ENCODE results near the gene ATP2B3. TPM values are rescaled to one million over a fixed set of nuclear protein-coding genes. Genes with fewer than 3 reads are reported as not detected.

The ATP2B3 gene
- total RNA-seq, 1 experiment from 2014 or later: not detected

- no peaks in the 10 kb centered on the region for H3K9me3 Mint-ChIP-seq (ENCODE audit: unreplicated experiment)
- H3K36me3 Mint-ChIP-seq (ENCODE audit: insufficient read depth, unreplicated experiment): no peaks in the 10 kb centered on the region
- no TSS peak for BruUV-seq (replicated peaks)
- intact Hi-C loops (cut with micrococcal nuclease): no loop called here
- POLR2A ChIA-PET: no interaction called here
- H3K27me3 Mint-ChIP-seq (ENCODE audit: insufficient read depth, unreplicated experiment): no peaks in the 10 kb centered on the region
- no peaks in the 10 kb centered on the region for H3K4me1 Mint-ChIP-seq (ENCODE audit: insufficient read depth, unreplicated experiment)
- DNase-seq (ENCODE audit: unreplicated experiment): no peak
- H3K27ac Mint-ChIP-seq (ENCODE audit: low read depth, unreplicated experiment): no peak overlapping the region
- TF ChIP-seq CTCF (IDR thresholded peaks at IDR 0.05; ENCODE audit: unreplicated experiment): no peak
- CTCF ChIA-PET: interaction anchor here (2.2 kb wide), 1 partner anchor 123 kb away, joined by 10 read pairs; no protein-coding TSS in a partner anchor
- H3K4me3 Mint-ChIP-seq (ENCODE audit: unreplicated experiment): no peak overlapping the region
Observed at GRCh38 chrX:153544727-153545126, 27.3 kb downstream of the ATP2B3 start.

GRCh38 chrX:153546386-153546785 is 28.9 kb downstream of the ATP2B3 start:
- Mint-ChIP-seq H3K27me3 (ENCODE audit: insufficient read depth, unreplicated experiment) (no peaks in the 10 kb centered on the region), H3K9me3 (ENCODE audit: unreplicated experiment) (no peaks in the 10 kb centered on the region), H3K27ac (ENCODE audit: low read depth, unreplicated experiment) (no peak overlapping the region), H3K4me3 (ENCODE audit: unreplicated experiment) (no peak overlapping the region), H3K36me3 (ENCODE audit: insufficient read depth, unreplicated experiment) (no peaks in the 10 kb centered on the region), H3K4me1 (ENCODE audit: insufficient read depth, unreplicated experiment) (no peaks in the 10 kb centered on the region)
- CTCF ChIA-PET: interaction anchor here (0.7 to 2.2 kb wide), 3 partner anchors 8 to 122 kb away, joined by 6 to 10 read pairs (median 6); no protein-coding TSS in a partner anchor
- POLR2A ChIA-PET: no interaction called here
- no peak for DNase-seq (ENCODE audit: unreplicated experiment)
- intact Hi-C loops (cut with micrococcal nuclease): no loop called here
- TF ChIP-seq CTCF (IDR thresholded peaks at IDR 0.05; ENCODE audit: unreplicated experiment): no peak
- BruUV-seq (replicated peaks): no TSS peak

GRCh38 chrX:153547195-153547594 is 29.8 kb downstream of the ATP2B3 start:
- no peak for TF ChIP-seq CTCF (IDR thresholded peaks at IDR 0.05; ENCODE audit: unreplicated experiment)
- H3K4me1 Mint-ChIP-seq (ENCODE audit: insufficient read depth, unreplicated experiment): no peaks in the 10 kb centered on the region
- DNase-seq (ENCODE audit: unreplicated experiment): no peak
- intact Hi-C loops (cut with micrococcal nuclease): no loop called here
- no peaks in the 10 kb centered on the region for H3K27me3 Mint-ChIP-seq (ENCODE audit: insufficient read depth, unreplicated experiment)
- ChIA-PET POLR2A (no interaction called here), CTCF (interaction anchor here (1.7 to 2.2 kb wide), 2 partner anchors 7 to 121 kb away, joined by 6 to 10 read pairs; no protein-coding TSS in a partner anchor)
- no peaks in the 10 kb centered on the region for H3K9me3 Mint-ChIP-seq (ENCODE audit: unreplicated experiment)
- no peaks in the 10 kb centered on the region for H3K36me3 Mint-ChIP-seq (ENCODE audit: insufficient read depth, unreplicated experiment)
- BruUV-seq (replicated peaks): no TSS peak
- H3K27ac Mint-ChIP-seq (ENCODE audit: low read depth, unreplicated experiment): no peak overlapping the region
- H3K4me3 Mint-ChIP-seq (ENCODE audit: unreplicated experiment): no peak overlapping the region

DNA sequence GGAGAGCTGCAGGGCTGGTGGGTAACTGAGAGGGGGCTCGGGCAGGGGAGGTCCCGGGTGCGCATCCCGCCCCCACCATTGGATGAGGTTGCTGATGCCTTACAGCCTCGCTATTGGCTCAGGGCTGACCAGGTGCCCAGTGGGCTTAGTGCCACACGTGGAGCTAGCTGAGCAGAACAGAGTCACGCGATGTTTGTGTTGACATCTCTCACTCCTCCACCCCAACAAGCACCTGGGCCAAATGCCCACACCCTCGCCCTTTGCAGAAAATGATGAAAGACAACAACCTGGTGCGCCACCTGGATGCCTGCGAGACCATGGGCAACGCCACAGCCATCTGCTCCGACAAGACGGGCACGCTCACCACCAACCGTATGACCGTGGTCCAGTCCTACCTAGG is 31.8 kb downstream of the ATP2B3 start:
- no peak for TF ChIP-seq CTCF (IDR thresholded peaks at IDR 0.05; ENCODE audit: unreplicated experiment)
- no peaks in the 10 kb centered on the region for H3K27me3 Mint-ChIP-seq (ENCODE audit: insufficient read depth, unreplicated experiment)
- no peak overlapping the region for H3K27ac Mint-ChIP-seq (ENCODE audit: low read depth, unreplicated experiment)
- no peaks in the 10 kb centered on the region for H3K9me3 Mint-ChIP-seq (ENCODE audit: unreplicated experiment)
- ChIA-PET POLR2A (no interaction called here), CTCF (interaction anchor here (0.6 to 2.1 kb wide), 3 partner anchors 21 to 960 kb away, joined by 3 to 5 read pairs (median 4); no protein-coding TSS in a partner anchor)
- intact Hi-C loops (cut with micrococcal nuclease): no loop called here
- no peak overlapping the region for H3K4me3 Mint-ChIP-seq (ENCODE audit: unreplicated experiment)
- peaks cover 11% of the 10 kb centered on the region for H3K36me3 Mint-ChIP-seq (ENCODE audit: insufficient read depth, unreplicated experiment)
- no peak for DNase-seq (ENCODE audit: unreplicated experiment)
- BruUV-seq (replicated peaks): no TSS peak
- no peaks in the 10 kb centered on the region for H3K4me1 Mint-ChIP-seq (ENCODE audit: insufficient read depth, unreplicated experiment)
